GM11168 (cell line): ENCODE data around the gene NBPF11.
"Not testable (repeated sequence)": the region's sequence is repeated elsewhere in the genome, so short reads cannot be mapped to it uniquely, and the experiment has no call there.

ENCODE experiments used
- in situ Hi-C: fragments of 300-500 bp; cut with MboI; formaldehyde crosslinking; loops from one replicate; pipeline ENCODE4 v1.12.0; 2022; ENCODE audit warnings: low sequenced_read_pairs; ENCODE audit not compliant: unreplicated experiment

NBPF11 gene

GRCh38 chr1:148068201-148068600 lies 83.9 kb downstream of the NBPF11 start:
- in situ Hi-C loops = not testable (repeated sequence)

- in situ Hi-C loops = not testable (repeated sequence)
These were observed 91.8 kb downstream of the NBPF11 start for GRCh38 chr1:148060294-148060701.

GRCh38 chr1:148057384-148057783 lies 94.7 kb downstream of the NBPF11 start:
- in situ Hi-C loops = not testable (repeated sequence)
